Stimulated activated CD8-positive, alpha-beta memory T cell treated with anti-CD3 and anti-CD28 coated beads, Interleukin-7, amount 100 ng/mL, for 1 hour (primary cell): ENCODE measurements around the gene PRR7.

ENCODE experiments used
- DNase-seq, 2 donors: peaks; one replicate each; pipeline ENCODE4 v3.0.0-alpha.2; 2020; ENCODE audit warnings: low read depth in 2 of 2

The PRR7 gene

DNA sequence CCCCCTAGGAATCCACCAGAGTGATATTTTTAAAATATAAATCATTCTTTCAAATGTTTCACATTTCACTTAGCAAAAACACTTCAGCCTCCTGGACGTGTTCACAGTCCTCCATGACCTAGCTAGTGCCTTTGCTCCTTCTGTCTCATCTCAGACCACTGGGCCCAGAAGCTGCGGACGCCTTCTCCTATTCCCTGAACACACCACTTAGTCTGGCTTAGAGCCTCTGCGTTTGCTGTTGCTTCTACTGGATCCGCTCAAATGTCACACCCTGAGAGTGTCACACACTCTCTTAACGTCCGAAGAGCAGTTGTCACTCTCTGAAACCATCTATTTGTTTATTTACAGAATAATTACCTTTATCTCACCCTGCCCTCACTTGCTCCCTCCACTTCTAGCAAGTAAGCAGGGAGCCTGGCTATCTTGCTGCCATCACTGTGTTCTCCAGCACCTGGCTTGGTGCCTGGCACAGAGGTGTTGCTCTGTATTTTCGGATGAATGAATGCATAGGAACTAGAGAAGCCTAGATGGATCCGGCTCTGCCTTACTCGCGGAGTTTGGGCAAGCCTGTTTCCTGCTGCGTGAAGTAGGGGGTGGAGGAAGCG is 21.3 kb upstream of the PRR7 start:
- no peak for DNase-seq

DNA sequence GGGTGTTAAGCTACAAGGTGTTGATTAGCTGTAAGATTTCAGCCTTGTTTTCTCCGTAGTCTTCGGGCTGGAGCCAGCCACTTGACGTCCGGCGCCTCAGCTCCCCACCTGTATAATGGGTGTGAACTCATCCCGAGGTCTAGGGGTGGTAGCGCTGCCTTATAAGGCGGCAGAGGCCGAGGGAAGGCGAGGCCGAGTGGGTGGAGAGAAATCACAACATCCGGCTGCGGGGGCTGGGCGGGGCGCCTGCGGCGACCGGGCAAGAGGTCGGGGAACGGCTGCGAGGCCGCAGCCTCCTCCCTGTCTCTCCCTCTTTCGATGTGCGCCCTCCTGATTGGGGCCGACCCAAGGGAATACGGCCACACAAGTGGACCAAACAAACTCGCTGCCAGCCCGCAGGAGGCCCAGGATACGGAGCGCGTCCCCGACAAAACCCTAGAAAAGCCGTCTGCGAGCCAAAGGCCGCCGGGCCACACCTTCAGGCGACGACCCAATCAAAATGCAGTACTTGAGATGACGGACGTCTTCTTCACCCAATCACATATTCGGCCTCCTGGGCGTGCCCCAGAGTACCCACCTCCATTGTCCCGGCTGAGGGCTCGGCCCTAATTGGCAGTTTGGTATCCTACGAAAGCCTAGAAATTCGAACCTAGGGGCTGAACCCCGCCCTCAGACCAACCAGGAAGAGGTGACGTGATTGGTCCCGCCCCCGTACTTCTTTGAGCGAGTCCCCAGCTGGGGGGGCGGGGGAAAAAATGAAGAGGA is 20.6 kb upstream of the PRR7 start:
- DNase-seq = peak; percentile 97 to 98

DNA sequence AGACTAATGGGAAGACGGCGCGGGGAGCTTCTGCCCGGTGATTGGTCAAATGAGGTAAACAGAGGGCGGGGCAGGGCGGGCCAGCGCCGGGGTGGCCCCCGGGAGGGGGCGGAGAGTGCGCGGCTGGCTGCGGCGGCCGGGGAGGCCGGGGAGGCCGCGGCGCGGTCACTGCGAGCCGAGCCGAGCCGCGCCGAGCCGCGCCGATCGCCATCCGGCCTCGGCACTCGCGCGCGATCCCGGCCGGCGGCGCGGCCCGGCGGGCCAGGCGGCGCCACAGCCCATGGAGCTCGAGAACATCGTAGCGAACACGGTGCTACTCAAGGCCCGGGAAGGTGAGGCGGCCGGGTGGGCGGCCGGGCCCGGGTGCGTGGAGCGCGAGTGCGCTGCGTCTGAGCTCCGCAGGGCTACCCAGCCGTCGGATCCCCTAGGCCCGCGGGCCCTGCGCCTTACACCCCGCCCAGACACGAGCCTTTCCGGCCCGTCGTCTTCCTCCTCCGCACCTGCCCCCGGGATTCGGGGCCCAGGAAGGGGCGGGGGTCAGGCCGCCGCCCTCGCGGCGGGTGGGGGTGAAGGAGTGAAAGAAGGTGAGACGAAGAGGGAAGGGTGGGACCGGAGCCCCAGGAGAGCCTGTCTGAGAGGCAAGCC is 19.9 kb upstream of the PRR7 start, which contains the start of gene GRK6:
Gene GRK6, plus strand, starts transcription at position 111 of the 645 bp plus-strand sequence. Its CDS starts 170 bp downstream, at position 281.
- DNase-seq = no peak

DNA sequence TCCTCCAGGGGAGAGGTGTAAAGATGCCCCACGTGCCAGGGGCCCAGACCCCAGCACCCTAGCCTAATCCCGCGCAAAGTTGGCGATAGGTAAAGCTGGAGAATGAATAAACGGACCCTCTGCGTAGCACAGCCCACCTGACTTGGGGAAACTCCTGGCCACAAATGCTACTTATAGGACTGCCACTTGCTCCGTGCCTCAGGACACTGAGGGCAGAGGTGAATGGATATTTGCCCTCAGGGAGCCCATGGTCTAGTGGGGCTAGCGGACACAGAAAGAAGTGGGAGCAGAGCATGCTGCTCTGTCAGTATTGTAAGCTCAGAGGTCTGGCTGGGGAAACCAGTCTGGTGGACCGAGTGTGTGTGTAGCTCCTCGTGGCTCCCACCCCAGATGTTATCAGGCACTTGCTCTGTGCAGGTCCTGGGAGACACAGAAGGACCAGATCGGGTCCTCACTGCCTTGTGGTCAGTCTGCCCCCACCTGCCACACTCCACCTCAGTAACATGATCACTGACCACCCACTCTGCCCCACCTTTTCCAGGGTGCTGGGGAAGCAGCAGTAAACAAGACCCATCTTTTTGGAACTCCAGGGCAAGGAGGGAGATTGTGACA is 19.3 kb upstream of the PRR7 start:
- no peak for DNase-seq

DNA sequence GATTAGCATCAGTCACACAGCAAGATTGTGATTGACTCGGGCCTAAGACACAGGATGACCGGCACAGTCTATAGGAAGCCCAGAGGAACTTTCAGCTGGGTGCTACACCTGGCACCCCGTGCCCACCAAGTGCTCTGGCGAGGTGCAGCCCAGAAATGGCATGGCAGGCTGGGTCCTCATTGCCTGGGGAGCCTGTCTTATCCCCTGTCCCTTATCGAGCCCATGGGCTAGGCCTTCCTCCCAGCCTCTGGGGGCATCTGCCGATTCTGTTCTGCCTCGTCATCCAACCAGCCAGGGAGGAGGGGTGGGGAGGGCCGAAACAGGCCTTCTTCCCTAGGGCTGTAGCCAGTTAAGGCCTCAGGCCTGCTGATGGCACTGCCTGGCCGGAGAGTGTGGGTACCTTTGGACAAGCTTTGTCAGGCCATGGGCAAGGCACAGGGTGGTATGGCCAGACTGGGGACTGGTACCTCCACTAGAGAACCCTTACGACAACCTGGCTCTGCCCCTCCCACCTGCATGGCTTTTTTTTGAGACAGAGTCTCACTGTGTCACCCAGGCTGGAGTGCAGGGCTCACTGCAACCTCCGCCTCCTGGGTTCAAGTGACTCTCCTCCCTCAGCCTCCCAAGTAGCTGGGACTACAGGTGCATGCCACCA is 18.6 kb upstream of the PRR7 start:
- no peak for DNase-seq

DNA sequence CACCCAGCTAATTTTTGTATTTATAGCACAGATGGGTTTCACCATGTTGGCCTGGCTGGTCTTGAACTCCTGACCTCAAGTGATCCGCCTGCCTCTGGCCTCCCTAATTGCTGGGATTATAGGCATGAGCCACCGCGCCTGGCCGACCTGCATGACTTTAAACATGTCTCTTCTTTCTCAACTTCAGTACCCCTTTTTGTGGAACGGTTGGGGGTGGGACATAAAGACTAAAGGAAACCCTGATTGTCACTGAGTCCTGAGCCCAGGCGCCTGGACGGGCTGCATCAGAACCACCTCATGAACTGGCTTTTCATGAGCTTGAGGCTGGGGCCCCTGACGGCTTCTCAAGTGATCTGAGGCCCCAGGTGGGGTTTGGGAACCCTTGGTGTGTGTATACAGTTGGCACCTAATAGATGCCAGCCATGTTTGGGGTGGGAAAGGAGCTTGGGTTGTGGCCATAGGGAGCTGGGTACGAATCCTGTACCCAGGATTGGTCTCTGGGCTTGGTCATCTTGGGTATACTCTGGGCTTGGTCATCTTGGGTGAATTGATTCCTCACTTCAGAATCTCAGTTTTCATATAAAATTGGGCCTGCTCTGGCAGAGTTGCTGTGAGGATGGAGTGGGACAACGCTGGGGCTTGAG is 17.9 kb upstream of the PRR7 start:
- no peak for DNase-seq

DNA sequence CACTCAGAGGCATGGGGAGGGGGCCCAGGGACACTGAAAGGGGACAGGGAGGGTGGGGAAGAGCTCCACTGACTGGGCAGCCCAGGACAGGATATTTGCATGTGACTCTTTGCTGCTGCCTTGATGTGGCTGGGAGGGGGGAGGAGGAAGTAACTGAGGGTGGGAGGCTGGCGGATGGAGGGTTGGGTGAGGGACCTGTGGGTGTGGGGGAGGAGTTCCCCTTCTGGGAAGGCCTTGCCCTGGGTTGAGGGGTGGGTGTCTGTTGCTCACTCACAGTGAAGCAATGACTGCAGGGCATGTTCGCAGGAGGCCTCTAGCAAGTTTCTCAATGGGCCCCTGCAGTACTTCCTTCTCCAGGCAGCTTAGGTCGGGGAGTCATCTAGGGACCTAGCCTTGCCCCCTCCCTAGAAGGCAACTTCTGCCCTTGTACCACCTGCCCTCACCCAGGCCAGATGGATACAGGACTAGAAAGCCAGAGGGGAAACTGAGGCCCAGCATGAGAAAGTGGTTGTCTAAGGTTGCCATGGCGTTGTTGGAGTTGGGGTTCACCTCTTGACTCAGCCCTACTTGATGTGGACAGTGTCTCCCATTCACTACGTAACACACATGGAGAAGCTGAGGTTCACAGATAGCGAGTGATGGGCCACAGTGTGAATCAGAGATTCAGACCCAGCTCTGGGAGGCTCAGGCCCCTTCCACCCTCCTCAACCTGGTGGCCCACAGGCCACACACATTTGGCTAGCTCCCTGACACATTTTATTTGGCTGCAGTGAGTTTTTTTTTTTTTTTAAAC is 17.2 kb upstream of the PRR7 start:
- peak; percentile 60 to 67 for DNase-seq

DNA sequence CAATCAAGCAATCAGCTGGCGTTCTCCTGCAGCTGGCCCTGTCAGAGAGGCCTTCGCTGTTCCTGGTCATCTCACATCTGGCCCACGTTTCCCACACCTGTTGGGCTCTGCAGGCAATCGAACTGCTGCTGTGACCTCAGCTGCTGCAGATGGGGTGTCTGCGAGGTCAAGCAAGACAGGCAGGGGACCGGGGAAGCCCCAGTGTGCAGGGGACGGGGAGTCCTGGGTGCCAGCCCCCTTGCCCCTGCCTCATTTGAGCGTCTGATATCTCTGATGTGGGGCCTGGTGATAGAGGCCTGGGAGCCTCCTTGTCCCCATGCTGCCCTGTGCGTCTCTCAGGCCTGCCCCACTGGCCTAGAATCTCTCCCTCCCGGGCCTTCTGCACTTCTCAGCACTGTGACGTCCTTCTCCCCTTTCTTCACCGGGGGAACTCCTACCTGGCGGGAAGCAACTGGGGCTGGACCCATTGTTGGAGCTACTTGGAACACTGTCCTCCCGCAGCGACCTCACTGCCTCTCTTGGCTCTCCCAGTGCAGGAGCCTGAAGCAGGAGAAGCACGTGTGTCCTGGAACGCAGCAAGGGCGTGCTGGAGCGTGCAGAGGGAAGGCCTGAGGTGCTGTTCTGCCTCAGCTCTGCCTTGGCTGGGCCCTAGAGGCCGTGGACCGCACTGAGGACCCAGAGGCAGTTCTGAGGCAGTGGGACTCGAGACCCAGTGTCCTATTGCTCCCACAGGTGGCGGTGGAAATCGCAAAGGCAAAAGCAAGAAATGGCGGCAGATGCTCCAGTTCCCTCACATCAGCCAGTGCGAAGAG is 16.3 kb upstream of the PRR7 start:
- no peak for DNase-seq

DNA sequence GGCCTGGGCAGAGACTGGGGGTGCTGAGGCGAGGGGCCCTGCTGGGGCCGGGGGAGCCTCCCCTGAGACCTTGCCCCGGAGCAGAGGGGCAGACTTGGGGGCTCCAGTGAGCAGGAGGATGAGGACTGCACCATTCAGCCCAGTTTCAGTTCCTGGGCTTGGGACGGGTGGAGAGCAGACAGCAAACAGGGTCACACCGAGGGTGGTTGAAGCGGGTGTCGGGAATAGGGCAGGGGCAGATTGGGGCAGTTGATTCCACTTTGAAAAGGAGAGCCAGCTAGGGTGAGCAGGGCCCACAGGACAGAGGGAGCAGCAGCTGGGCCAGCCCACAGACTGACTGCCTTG is 15.7 kb upstream of the PRR7 start:
- DNase-seq = no peak

DNA sequence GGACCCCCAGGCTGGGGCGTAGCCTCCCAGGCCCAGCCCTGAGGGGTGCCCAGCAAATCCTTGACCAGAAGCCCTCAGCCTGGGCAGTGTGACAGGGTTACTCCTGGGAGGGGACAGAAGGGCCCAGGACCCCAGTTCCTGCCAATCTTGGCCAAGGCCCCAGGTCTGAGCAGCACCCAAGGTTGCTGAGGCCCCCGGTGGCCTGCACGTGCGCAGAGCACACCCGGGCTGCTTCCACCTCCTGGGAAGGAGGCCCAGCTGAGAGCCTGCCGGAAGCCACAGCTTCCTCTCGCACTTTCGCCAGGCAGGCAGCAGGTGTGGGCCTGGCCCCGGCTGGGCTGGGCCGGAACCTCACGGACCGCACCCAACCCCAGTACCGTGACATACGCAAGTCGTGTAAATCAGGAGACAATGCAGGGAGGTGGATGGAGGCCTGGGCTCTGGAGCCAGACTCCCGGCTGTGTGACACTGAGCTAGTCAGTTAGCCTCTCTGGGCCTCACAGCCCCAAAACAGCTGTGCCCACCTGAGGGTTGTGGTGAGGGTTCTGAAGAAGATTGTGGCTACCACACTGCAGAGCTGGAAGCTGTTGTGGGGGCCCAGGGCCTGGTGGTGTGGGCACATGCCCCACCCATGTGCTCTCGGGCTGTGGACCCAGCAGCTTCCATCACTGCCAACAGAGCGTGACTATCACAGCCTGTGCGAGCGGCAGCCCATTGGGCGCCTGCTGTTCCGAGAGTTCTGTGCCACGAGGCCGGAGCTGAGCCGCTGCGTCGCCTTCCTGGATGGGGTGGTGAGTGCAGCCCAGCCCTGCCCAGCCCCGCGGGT is 15.1 kb upstream of the PRR7 start:
- no peak for DNase-seq

DNA sequence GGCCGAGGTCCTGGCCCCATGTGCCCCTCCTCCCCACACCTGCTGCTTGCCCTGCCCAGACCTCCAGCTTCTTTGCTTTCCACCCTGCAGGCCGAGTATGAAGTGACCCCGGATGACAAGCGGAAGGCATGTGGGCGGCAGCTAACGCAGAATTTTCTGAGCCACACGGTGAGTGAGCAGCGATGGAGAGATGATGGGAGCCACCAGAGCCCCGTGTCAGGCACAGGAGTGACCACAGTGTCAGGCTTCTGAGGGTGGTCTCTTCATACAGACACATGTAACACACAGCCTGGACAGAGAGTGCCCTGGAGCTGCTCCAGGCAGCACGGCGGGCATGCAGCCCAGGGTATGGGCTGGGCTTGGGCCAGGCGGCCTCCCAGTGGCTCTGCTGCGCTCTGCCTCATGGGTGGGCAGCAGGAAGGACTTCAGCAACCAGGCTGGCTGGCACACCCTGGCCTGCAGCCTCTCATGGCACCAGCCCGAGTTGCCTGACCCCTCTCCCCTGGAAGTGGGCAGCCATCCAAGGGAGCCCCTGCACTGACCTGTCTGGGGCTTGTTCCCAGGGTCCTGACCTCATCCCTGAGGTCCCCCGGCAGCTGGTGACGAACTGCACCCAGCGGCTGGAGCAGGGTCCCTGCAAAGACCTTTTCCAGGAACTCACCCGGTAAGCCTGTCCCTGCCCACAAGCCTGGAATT is 14.3 kb upstream of the PRR7 start:
- no peak for DNase-seq

DNA sequence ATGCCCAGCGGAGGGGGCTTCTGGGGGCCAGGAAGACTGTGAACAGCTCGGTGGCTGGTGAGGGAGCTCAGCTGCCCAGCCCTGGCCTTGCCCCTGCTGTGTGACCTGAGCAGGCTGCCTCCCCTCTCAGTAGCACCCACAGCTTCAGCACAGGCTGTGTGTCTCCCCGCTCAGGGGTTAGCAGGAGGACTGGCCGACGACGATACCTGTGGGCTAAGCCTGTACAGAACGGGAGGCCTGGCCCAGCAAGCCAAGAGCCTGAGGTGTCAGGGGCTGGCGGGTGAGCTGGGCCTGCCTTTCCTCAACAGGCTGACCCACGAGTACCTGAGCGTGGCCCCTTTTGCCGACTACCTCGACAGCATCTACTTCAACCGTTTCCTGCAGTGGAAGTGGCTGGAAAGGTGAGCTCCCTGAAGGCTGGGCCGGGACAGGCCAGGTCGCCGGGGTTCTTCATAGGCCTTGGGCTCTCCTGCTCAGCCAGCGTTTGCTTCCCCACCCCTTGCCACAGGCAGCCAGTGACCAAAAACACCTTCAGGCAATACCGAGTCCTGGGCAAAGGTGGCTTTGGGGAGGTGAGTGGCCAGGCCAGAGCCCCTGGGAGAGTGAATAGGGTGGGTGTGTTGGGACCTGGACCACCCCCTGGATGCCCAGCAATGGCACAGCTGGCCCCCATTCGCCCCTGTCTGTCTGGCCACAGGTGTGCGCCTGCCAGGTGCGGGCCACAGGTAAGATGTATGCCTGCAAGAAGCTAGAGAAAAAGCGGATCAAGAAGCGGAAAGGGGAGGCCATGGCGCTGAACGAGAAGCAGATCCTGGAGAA is 13.6 kb upstream of the PRR7 start:
- no peak for DNase-seq

DNA sequence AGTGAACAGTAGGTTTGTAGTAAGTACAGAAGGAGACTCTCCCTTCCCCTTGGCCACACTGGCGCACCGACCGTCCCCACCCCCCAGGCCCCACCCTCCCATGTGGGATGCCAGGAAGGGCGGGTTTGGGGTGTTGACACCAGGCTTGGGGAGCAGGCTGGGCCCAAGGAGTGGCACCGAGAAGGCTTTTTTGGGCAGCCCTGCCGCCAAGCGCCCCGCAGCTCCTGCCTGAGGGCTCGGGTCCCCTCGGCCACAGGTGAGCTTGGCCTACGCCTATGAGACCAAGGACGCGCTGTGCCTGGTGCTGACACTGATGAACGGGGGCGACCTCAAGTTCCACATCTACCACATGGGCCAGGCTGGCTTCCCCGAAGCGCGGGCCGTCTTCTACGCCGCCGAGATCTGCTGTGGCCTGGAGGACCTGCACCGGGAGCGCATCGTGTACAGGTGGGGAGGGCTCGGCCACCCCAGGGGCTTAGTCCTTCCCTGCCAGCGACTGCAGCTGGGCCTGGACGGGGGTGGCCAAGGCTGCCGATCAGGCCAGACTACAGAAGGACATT is 12.9 kb upstream of the PRR7 start:
- DNase-seq = no peak

DNA sequence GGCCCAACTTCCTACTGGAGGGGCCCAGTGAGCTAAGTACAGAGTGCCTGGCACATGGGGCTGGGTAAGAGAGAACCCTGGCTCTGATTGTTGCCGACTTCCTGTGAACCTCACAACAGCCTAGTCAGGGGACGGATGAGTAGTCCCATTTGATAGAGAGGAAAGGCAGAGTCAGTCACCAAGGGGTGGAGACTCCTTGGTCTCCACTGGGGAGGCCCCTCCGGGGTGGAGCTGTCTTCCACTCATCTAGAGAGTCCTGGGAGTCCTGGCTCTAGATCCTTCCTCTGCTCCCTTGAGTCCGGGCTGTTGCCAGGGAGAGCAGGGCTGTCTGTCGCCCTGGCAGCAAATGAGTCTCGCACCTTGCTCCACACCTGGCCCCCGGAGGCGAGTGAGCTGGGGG is 12.2 kb upstream of the PRR7 start:
- DNase-seq = no peak

DNA sequence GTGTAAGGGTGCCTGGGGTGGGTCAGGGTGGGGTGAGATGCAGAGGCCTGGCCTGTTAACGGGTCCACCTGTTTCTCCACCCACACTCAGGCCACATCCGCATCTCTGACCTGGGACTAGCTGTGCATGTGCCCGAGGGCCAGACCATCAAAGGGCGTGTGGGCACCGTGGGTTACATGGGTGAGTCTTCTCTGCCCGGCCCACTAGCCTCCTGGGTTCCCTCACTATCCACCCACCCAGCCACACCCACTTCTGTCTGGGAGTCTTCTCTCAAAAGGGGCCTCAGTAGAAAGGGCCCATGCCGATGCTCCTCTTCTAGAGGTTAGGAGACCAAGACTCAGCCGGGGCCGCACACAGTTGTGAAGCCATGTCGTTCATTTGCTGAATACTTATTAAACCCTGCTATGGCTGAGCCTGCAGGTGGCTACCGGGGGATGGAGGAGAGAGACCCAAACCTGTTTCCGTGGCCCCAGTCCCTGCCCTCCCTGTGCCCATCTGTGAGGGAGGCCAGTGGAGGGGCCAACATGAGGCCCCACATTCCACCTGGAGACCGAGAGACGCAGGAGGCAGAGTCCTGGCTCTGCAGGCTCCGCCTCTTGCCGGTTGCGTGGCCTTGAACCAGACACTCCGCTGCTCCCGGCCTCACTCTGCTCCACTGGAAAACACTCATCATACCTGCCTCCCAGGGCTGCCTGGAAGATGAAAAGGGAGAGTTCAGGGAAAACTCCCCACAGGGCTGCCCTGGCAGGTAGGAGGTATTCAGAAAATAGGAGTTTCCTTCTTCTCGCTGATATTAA is 11.5 kb upstream of the PRR7 start:
- DNase-seq = no peak

DNA sequence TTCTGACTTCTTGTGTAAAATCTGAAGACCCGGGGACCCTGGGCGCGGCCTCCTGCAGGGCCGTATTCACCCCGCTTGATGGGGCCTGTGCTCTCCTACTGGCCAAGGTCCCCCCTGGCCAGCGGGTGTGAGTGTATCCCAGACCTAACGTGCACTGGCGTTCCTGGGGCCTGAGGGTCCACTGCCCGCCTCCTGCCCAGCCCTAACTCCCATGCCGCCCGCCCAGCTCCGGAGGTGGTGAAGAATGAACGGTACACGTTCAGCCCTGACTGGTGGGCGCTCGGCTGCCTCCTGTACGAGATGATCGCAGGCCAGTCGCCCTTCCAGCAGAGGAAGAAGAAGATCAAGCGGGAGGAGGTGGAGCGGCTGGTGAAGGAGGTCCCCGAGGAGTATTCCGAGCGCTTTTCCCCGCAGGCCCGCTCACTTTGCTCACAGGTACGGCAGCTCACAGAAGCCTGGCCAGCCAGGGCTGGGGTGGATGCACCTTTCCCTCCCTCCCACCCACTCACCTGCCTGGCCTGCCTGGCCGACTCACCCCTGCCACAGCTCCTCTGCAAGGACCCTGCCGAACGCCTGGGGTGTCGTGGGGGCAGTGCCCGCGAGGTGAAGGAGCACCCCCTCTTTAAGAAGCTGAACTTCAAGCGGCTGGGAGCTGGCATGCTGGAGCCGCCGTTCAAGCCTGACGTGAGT is 10.6 kb upstream of the PRR7 start:
- no peak for DNase-seq
